DOHH2 (cell line): ENCODE data around the gene EMC8.

Source experiments
- CTCF ChIP-seq: fragments of 200-600 bp; sonication (generic); IDR thresholded peaks from one replicate; pipeline ENCODE4 v1.5.1; 2014; ENCODE audit warnings: antibody characterized with exemption, mild to moderate bottlenecking, low read depth, low read length; ENCODE audit not compliant: poor library complexity, severe bottlenecking
- EZH2phosphoT487 ChIP-seq: fragments of 200-600 bp; sonication (generic); IDR thresholded peaks from 2 replicates; pipeline ENCODE4 v1.6.1; 2017; ENCODE audit warnings: borderline replicate concordance, mild to moderate bottlenecking, antibody characterized with exemption, low read length, moderate library complexity, mixed read lengths

GRCh38 chr16:85755929-85756768 is 43.2 kb downstream of the EMC8 start:
- TF ChIP-seq CTCF (no peak), EZH2phosphoT487 (no peak)
